SU-DHL-6 (cell line): ENCODE data around the gene RPIA.

Experiments used
- H2AFZ ChIP-seq: fragments of 200-600 bp; sonication (generic); 2 replicates; pipeline ENCODE4 v1.6.1; 2014; ENCODE audit warnings: low read depth, mild to moderate bottlenecking, moderate library complexity, mixed read lengths, antibody characterized with exemption, low read length; ENCODE audit not compliant: severe bottlenecking
- H3F3A ChIP-seq: fragments of 200-600 bp; shearing (Covaris generic); 2 replicates; pipeline ENCODE4 v1.6.0; 2016; ENCODE audit warnings: antibody characterized with exemption, mild to moderate bottlenecking; ENCODE audit not compliant: insufficient read depth
- H3K27ac ChIP-seq: fragments of 200-600 bp; sonication (generic); 2 replicates; pipeline ENCODE4 v1.5.1; 2016; ENCODE audit warnings: low read depth, mild to moderate bottlenecking, low read length, moderate library complexity, mixed read lengths
- H3K27me3 ChIP-seq: fragments of 200-600 bp; sonication (generic), shearing (Covaris generic); 2 replicates; pipeline ENCODE4 v1.6.0; 2014; ENCODE audit warnings: mild to moderate bottlenecking, low read length
- H3K36me3 ChIP-seq: fragments of 200-600 bp; sonication (generic); 2 replicates; pipeline ENCODE4 v1.6.1; 2014; ENCODE audit warnings: mild to moderate bottlenecking, low read length, mixed read lengths
- H3K4me2 ChIP-seq: fragments of 300-600, 200-600 bp; shearing (Covaris generic), sonication (generic); 2 replicates; pipeline ENCODE4 v1.6.0; 2014; ENCODE audit warnings: low read length, low read depth, mild to moderate bottlenecking; ENCODE audit not compliant: poor library complexity, severe bottlenecking
- H3K4me3 ChIP-seq: fragments of 200-600 bp; sonication (generic); 2 replicates; pipeline ENCODE4 v1.5.1; 2014; ENCODE audit warnings: antibody characterized with exemption, low read length, mild to moderate bottlenecking, mixed read lengths; ENCODE audit not compliant: insufficient read depth, poor library complexity, severe bottlenecking
- H3K79me2 ChIP-seq: fragments of 200-600 bp; sonication (generic); 2 replicates; pipeline ENCODE4 v1.6.1; 2014; ENCODE audit warnings: mild to moderate bottlenecking, low read length, moderate library complexity; ENCODE audit not compliant: insufficient read depth
- H3K9ac ChIP-seq: fragments of 200-600 bp; sonication (generic); 2 replicates; pipeline ENCODE4 v1.7.0; 2014; ENCODE audit warnings: mild to moderate bottlenecking, low read length
- H3K9me2 ChIP-seq: fragments of 200-600 bp; sonication (generic); replicated peaks from 2 replicates; pipeline ENCODE4 v1.6.1; 2014; ENCODE audit warnings: low read length; ENCODE audit not compliant: insufficient read depth
- H3K9me3 ChIP-seq: fragments of 200-600 bp; sonication (generic); 2 replicates; pipeline ENCODE4 v1.6.1; 2014; ENCODE audit warnings: low read length, mixed read lengths; ENCODE audit not compliant: insufficient read depth
- H4K20me1 ChIP-seq: fragments of 200-600 bp; sonication (generic); 2 replicates; pipeline ENCODE4 v1.6.1; 2014; ENCODE audit warnings: low read depth, mild to moderate bottlenecking, antibody characterized with exemption, low read length, moderate library complexity, mixed read lengths
- EZH2phosphoT487 ChIP-seq: fragments of 200-600 bp; sonication (generic), shearing (Covaris generic); conservative IDR thresholded peaks from 2 replicates; pipeline ENCODE4 v1.6.1; 2018; ENCODE audit warnings: mild to moderate bottlenecking, antibody characterized with exemption, low read length, moderate library complexity, mixed read lengths
- TF ChIP-seq, protein P1 (sequence below): fragments of 200-600 bp; sonication (generic); IDR thresholded peaks from one replicate; pipeline ENCODE4 v1.5.1; 2017; ENCODE audit warnings: antibody characterized with exemption, mild to moderate bottlenecking, low read length, moderate library complexity; ENCODE audit not compliant: insufficient read depth, poor library complexity, severe bottlenecking

The RPIA gene

GRCh38 chr2:88724643-88725332 is 33.3 kb downstream of the RPIA start:
- TF ChIP-seq EZH2phosphoT487: no peak
- TF ChIP-seq, protein P1, sequence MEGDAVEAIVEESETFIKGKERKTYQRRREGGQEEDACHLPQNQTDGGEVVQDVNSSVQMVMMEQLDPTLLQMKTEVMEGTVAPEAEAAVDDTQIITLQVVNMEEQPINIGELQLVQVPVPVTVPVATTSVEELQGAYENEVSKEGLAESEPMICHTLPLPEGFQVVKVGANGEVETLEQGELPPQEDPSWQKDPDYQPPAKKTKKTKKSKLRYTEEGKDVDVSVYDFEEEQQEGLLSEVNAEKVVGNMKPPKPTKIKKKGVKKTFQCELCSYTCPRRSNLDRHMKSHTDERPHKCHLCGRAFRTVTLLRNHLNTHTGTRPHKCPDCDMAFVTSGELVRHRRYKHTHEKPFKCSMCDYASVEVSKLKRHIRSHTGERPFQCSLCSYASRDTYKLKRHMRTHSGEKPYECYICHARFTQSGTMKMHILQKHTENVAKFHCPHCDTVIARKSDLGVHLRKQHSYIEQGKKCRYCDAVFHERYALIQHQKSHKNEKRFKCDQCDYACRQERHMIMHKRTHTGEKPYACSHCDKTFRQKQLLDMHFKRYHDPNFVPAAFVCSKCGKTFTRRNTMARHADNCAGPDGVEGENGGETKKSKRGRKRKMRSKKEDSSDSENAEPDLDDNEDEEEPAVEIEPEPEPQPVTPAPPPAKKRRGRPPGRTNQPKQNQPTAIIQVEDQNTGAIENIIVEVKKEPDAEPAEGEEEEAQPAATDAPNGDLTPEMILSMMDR: no peak
- peaks cover 3% of the 10 kb centered on the region; the same call in 1 of the 2 replicates for H3K36me3 ChIP-seq
- H3K27me3 ChIP-seq: no peaks in the 10 kb centered on the region
- H3K79me2 ChIP-seq: peaks cover 10% of the 10 kb centered on the region
- H3K4me3 ChIP-seq: no peak overlapping the region
- no peak overlapping the region for H3K9ac ChIP-seq
- H3F3A ChIP-seq: peaks cover 4% of the 10 kb centered on the region; the same call in 1 of the 2 replicates
- no peak overlapping the region for H3K4me2 ChIP-seq
- H3K9me3 ChIP-seq: peaks cover 4% of the 10 kb centered on the region; the same call in 1 of the 2 replicates
- no peaks in the 10 kb centered on the region for H3K9me2 ChIP-seq
- no peak overlapping the region for H2AFZ ChIP-seq
- no peak overlapping the region for H3K27ac ChIP-seq
- no peaks in the 10 kb centered on the region for H4K20me1 ChIP-seq

GRCh38 chr2:88729061-88729745 is 37.7 kb downstream of the RPIA start:
- H4K20me1 ChIP-seq: no peaks in the 10 kb centered on the region
- H3K27me3 ChIP-seq: no peaks in the 10 kb centered on the region
- no peaks in the 10 kb centered on the region for H3K9me2 ChIP-seq
- H3K36me3 ChIP-seq: no peaks in the 10 kb centered on the region
- TF ChIP-seq EZH2phosphoT487: no peak
- TF ChIP-seq, protein P1: no peak
- H3K79me2 ChIP-seq: peaks cover 10% of the 10 kb centered on the region
- H3K9ac ChIP-seq: no peak overlapping the region
- no peak overlapping the region for H3K4me3 ChIP-seq
- H3K4me2 ChIP-seq: no peak overlapping the region
- no peak overlapping the region for H2AFZ ChIP-seq
- no peaks in the 10 kb centered on the region for H3F3A ChIP-seq
- H3K27ac ChIP-seq: no peak overlapping the region
- no peaks in the 10 kb centered on the region for H3K9me3 ChIP-seq

GRCh38 chr2:88733155-88733902 is 41.9 kb downstream of the RPIA start:
- no peak for TF ChIP-seq EZH2phosphoT487
- TF ChIP-seq, protein P1: no peak
- Histone ChIP-seq H3F3A (no peaks in the 10 kb centered on the region), H3K9ac (no peak overlapping the region), H3K4me2 (no peak overlapping the region), H2AFZ (no peak overlapping the region), H3K9me2 (no peaks in the 10 kb centered on the region), H3K27me3 (no peaks in the 10 kb centered on the region), H3K36me3 (no peaks in the 10 kb centered on the region), H3K9me3 (no peaks in the 10 kb centered on the region), H3K79me2 (no peaks in the 10 kb centered on the region), H3K4me3 (no peak overlapping the region), H4K20me1 (no peaks in the 10 kb centered on the region), H3K27ac (no peak overlapping the region)
